WERI-Rb-1 (cell line): ENCODE data around the gene ALLC.

Experiments used
- DNase-seq: peaks from one replicate; pipeline ENCODE4 v3.0.0-alpha.2; 2020
- H3K27ac ChIP-seq: fragments of 250-450 bp; sonication (Bioruptor Pico); 2 replicates; pipeline ENCODE4 v1.5.1; 2020; ENCODE audit warnings: mild to moderate bottlenecking, moderate library complexity
- H3K27me3 ChIP-seq: fragments of 250-450 bp; sonication (Bioruptor Pico); 2 replicates; pipeline ENCODE4 v1.5.1; 2021; ENCODE audit warnings: mild to moderate bottlenecking, low read depth, moderate library complexity; ENCODE audit not compliant: insufficient read depth, severe bottlenecking
- H3K36me3 ChIP-seq: fragments of 250-450 bp; sonication (Bioruptor Pico); 2 replicates; pipeline ENCODE4 v1.5.1; 2020; ENCODE audit warnings: mild to moderate bottlenecking, moderate library complexity
- H3K4me3 ChIP-seq: 2 replicates; pipeline ENCODE4 v1.5.1; 2011; ENCODE audit warnings: low read depth, mild to moderate bottlenecking, control low read depth, low read length
- H3K9me3 ChIP-seq: fragments of 250-450 bp; sonication (Bioruptor Pico); 2 replicates; pipeline ENCODE4 v1.5.1; 2021; ENCODE audit warnings: mild to moderate bottlenecking, moderate library complexity; ENCODE audit not compliant: severe bottlenecking
- CTCF ChIP-seq: IDR thresholded peaks from 2 replicates; pipeline ENCODE4 v1.5.1; 2011; ENCODE audit warnings: low read depth, mild to moderate bottlenecking, control low read depth, inconsistent platforms, low read length

Gene ALLC

GRCh38 chr2:3726511-3726910 is 68.5 kb downstream of the ALLC start:
- no peak for TF ChIP-seq CTCF
- no peak overlapping the region for H3K27ac ChIP-seq

DNA sequence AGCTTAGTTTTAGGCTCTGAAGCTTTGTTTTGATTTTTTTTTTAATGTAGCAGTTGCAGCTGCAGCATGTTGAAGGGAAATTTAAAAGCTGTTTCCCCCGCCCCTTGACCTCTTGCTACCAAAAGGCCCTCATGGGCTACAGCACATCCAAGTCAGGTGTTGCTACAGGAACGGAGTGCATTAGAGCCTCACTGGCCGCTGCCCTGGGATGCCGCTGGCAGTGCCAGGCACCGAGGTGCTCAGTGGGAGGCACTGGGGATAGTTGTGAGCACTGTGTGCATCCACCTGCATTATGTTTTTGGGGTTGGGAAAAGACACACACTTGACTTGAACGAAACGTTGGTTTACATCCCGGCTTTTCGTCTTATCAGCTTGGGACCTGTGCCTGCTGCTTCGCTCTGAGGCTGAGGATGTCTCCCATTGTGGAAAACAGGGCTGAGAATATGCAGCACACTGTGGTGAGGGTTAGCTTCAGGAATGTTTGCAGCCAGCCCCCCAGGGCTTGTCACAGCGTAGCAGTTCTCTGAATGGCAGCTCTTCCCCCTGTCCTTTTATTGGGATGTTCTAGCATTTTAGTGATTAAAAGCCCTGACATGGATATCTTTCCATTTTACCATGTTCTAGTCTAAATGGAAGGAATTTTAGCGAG is 69.5 kb downstream of the ALLC start:
- 0 out of 2 replicates have a peak overlapping the region, but pooled peaks have one; percentile 11 for H3K4me3 ChIP-seq
- H3K36me3 ChIP-seq, result no peaks in the 10 kb centered on the region
- DNase-seq, result no peak
- TF ChIP-seq CTCF, result no peak
- no peak overlapping the region for H3K27ac ChIP-seq
- no peaks in the 10 kb centered on the region for H3K27me3 ChIP-seq
- no peaks in the 10 kb centered on the region for H3K9me3 ChIP-seq

More at GRCh38 chr2:3726511-3726910, 68.5 kb downstream of the ALLC start:
- Histone ChIP-seq H3K36me3 (no peaks in the 10 kb centered on the region), H3K9me3 (no peaks in the 10 kb centered on the region), H3K27me3 (no peaks in the 10 kb centered on the region), H3K4me3 (no peak overlapping the region)
- no peak for DNase-seq

GRCh38 chr2:3728104-3729054 is 70.4 kb downstream of the ALLC start:
- Histone ChIP-seq H3K9me3 (no peaks in the 10 kb centered on the region), H3K36me3 (no peaks in the 10 kb centered on the region), H3K27ac (no peak overlapping the region), H3K4me3 (0 out of 2 replicates have a peak overlapping the region, but pooled peaks have one; percentile 11), H3K27me3 (no peaks in the 10 kb centered on the region)
- peak; percentile 27; the same call in 1 of the 2 replicates for TF ChIP-seq CTCF
- DNase-seq, result no peak

- no peak for DNase-seq
- no peaks in the 10 kb centered on the region for H3K27me3 ChIP-seq
- no peaks in the 10 kb centered on the region for H3K9me3 ChIP-seq
- no peak overlapping the region for H3K4me3 ChIP-seq
- H3K36me3 ChIP-seq, result no peaks in the 10 kb centered on the region
- TF ChIP-seq CTCF, result no peak
- H3K27ac ChIP-seq, result no peak overlapping the region
Observed at GRCh38 chr2:3729055-3729448, 71.1 kb downstream of the ALLC start.

GRCh38 chr2:3729786-3730185 is 71.8 kb downstream of the ALLC start:
- Histone ChIP-seq H3K27me3 (no peaks in the 10 kb centered on the region), H3K27ac (no peak overlapping the region), H3K36me3 (no peaks in the 10 kb centered on the region), H3K4me3 (no peak overlapping the region), H3K9me3 (no peaks in the 10 kb centered on the region)
- TF ChIP-seq CTCF, result no peak
- DNase-seq, result no peak
